K562 (cell line): Measurements from ENCODE around the gene KLK11. TPM values are rescaled to one million over a fixed set of nuclear protein-coding genes. Genes with fewer than 3 reads are reported as not detected.

Source experiments
- ATF4 ChIP-seq: fragments of 450-650 bp; formaldehyde crosslinking; IDR thresholded peaks from 2 replicates; pipeline ENCODE4 v1.4.0; 2022; ENCODE audit warnings: mild to moderate bottlenecking, moderate library complexity
- ATF7 ChIP-seq: fragments of 450-650 bp; IDR thresholded peaks from 2 replicates; pipeline ENCODE4 v1.7.1; 2014; ENCODE audit warnings: mild to moderate bottlenecking, moderate library complexity
- BRD4 ChIP-seq: fragments of 200-600 bp; sonication (generic); IDR thresholded peaks from 2 replicates; pipeline ENCODE4 v1.6.1; 2017; ENCODE audit warnings: inconsistent platforms
- CREM ChIP-seq: IDR thresholded peaks from 2 replicates; pipeline ENCODE4 v1.6.1; 2014; ENCODE audit warnings: antibody characterized with exemption, low read depth
- DIDO1 ChIP-seq: fragments of 450-650 bp; IDR thresholded peaks from 2 replicates; pipeline ENCODE4 v1.6.1; 2016; ENCODE audit warnings: low read depth, missing biosample characterization, missing genetic modification characterization
- DNMT1 ChIP-seq: fragments of 450-650 bp; IDR thresholded peaks from 2 replicates; pipeline ENCODE4 v1.6.1; 2016; ENCODE audit warnings: antibody characterized with exemption, mild to moderate bottlenecking
- ESRRA ChIP-seq: fragments of 450-650 bp; IDR thresholded peaks from 2 replicates; pipeline ENCODE4 v1.6.1; 2014; ENCODE audit warnings: low read depth, mild to moderate bottlenecking, moderate library complexity, borderline replicate concordance
- HDAC1 ChIP-seq, 2 experiments: fragments of 450-650 bp; IDR thresholded peaks; 2 replicates each; pipeline ENCODE4 v1.6.1; 2016 to 2017; ENCODE audit warnings: inconsistent platforms in 1 of 2, mild to moderate bottlenecking in 1 of 2, moderate library complexity in 1 of 2
- HDAC2 ChIP-seq: fragments of 450-650 bp; IDR thresholded peaks from 2 replicates; pipeline ENCODE4 v1.6.1; 2016; ENCODE audit warnings: mild to moderate bottlenecking
- MXI1 ChIP-seq: IDR thresholded peaks from 2 replicates; pipeline ENCODE4 v1.6.1; 2011; ENCODE audit warnings: low read depth, mild to moderate bottlenecking, improper control_type of control experiment, low read length
- NFE2 ChIP-seq: IDR thresholded peaks from 2 replicates; pipeline ENCODE4 v1.6.1; 2014; ENCODE audit warnings: antibody characterized with exemption, low read depth
- NFXL1 ChIP-seq: fragments of 450-650 bp; formaldehyde crosslinking; IDR thresholded peaks from 2 replicates; pipeline ENCODE4 v1.4.0; 2021; ENCODE audit warnings: mild to moderate bottlenecking
- PKNOX1 ChIP-seq: fragments of 450-650 bp; IDR thresholded peaks from 2 replicates; pipeline ENCODE4 v1.6.1; 2016
- PTBP1 ChIP-seq: fragments of 200-400 bp; formaldehyde crosslinking; IDR thresholded peaks from 2 replicates; pipeline ENCODE4 v1.6.1; 2017; ENCODE audit warnings: low read depth, low read length
- SOX6 ChIP-seq: fragments of 450-650 bp; IDR thresholded peaks from 2 replicates; pipeline ENCODE4 v1.6.1; 2014; ENCODE audit warnings: mild to moderate bottlenecking
- XRCC5 ChIP-seq: fragments of 200-400 bp; formaldehyde crosslinking; IDR thresholded peaks from 2 replicates; pipeline ENCODE4 v1.6.1; 2017; ENCODE audit warnings: low read depth, mild to moderate bottlenecking, low read length
- ZNF133 ChIP-seq: fragments of 250-450 bp; sonication (Bioruptor Pico); IDR thresholded peaks from 2 replicates; pipeline ENCODE4 v1.4.0; 2020; ENCODE audit warnings: mild to moderate bottlenecking
- ZNF316 ChIP-seq: fragments of 450-650 bp; IDR thresholded peaks from 2 replicates; pipeline ENCODE4 v1.6.1; 2016
- ZNF696 ChIP-seq: fragments of 250-450 bp; sonication (Bioruptor Pico); conservative IDR thresholded peaks from 2 replicates; pipeline ENCODE4 v1.4.0; 2020; ENCODE audit warnings: mild to moderate bottlenecking, moderate library complexity
- polyA plus RNA-seq, 8 experiments: library from polyadenylated mRNA; depleted of rRNA in 4 of 8; stranded (reverse) in 5 of 8; unstranded in 3 of 8; fragments of >200 nt; fragmentation: Nextera tagmentation in 2 of 8; fragmentation: Illumina TruSeq in 1 of 8; extraction: Ambion mirVana in 2 of 8; extraction: Trizol in 1 of 8; gene quantifications; 2 replicates each; pipeline versions ENCODE4 v1.2.1 to v1.2.3, GENCODE V29; 2011 to 2014; ENCODE audit warnings: inconsistent platforms in 1 of 8, missing spikeins in 1 of 8
- total RNA-seq, 7 experiments: library from RNA; depleted of rRNA in 6 of 7; stranded (reverse); fragments of >200 nt in 6 of 7; fragmentation: Illumina TruSeq in 2 of 7; extraction: Trizol in 2 of 7; gene quantifications; 2 replicates each; pipeline versions ENCODE4 v1.2.1 to v1.2.3, GENCODE V29; 2011 to 2021; ENCODE audit warnings: low replicate concordance in 1 of 7

Gene KLK11
- total and polyA plus RNA-seq, 9 of the 15 experiments (the other 6 are each of a cell fraction or from before 2014, with no cell fraction given): not detected

DNA sequence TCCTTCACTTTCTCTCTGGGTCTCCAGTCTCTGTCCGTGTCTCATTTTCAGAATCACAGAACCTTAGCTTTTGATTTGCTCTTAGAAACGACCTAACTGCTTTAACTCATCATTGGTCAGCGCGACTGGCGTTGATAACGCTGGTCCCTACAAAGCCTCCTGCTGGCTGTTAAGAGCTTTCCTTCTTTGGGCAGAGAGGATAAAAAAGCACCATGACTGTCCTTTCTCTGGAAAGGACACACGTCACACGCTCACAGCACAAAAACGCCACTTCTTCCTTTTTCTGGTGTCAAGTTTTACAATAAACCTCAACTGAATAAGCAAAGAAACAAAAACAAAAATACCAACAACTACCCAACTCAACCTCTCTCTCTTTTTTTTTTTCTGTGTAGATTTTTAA lies 10.1 kb upstream of the KLK11 start (continued):
- peak; percentile 51; the same call in 1 of the 2 replicates for TF ChIP-seq ATF7
- TF ChIP-seq XRCC5: no peak
- peak; percentile 33 for TF ChIP-seq PKNOX1
- TF ChIP-seq SOX6: 0 out of 2 replicates have a peak, but pooled peaks have one; percentile 7
- no peak for TF ChIP-seq DIDO1 (tag)
- no peak for TF ChIP-seq ZNF316
- TF ChIP-seq DNMT1: no peak
- no peak for TF ChIP-seq ZNF696 (CRISPR knock-in tag)
- no peak for TF ChIP-seq BRD4
- no peak for TF ChIP-seq NFXL1 (CRISPR knock-in tag)
- TF ChIP-seq CREM: peak; percentile 60
- TF ChIP-seq HDAC2: peak; percentile 27; the same call in 1 of the 2 replicates
- TF ChIP-seq ZNF133 (CRISPR knock-in tag): no peak
- TF ChIP-seq MXI1: no peak
- no peak for TF ChIP-seq PTBP1
- 0 out of 4 replicates have a peak, but pooled peaks of 1 of the 2 experiments have one; percentile 26 for TF ChIP-seq HDAC1 (IDR thresholded peaks at IDR 0.05)
- peak; percentile 33; the same call in 1 of the 2 replicates for TF ChIP-seq NFE2
- peak; percentile 57; the same call in 1 of the 2 replicates for TF ChIP-seq ESRRA
- TF ChIP-seq ATF4 (CRISPR knock-in tag): no peak
